ENCODE measurements around the gene GALNT7.

The GALNT7 gene

DNA sequence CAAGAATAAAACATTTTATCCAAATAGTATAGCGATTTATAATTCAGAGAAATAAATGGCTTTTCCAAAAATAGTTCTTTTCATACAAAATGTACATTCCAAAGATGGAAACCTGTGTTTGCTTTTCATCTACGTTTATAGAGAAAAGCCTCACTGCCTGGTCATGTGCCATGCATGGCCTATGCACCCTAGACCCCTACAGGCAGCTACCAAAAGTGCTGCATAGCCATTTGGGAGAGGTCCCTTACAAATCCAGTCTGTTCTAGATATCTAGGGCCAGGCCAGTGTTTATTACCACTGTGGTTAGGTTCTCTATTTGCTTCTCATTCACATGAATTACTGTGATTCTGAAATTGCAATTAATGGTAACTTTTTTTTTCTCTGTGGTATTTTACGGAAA, 148.4 kb downstream of the GALNT7 start:
- no peak for DNase-seq

DNA sequence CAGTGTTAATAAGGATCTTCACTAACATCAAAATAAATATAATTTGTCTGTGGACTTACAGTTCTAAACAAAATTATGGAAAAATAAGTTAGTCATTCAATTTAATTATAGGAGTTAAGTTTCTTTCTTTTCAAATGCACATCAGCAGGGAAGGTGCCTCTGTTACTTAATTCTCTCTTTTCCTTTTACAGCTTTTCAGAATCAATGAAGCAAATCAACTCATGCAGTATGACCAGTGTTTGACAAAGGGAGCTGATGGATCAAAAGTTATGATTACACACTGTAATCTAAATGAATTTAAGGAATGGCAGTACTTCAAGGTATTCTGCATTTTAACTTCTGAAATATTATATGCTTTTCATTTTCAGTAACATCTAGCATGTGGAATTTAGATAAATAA, 149.6 kb downstream of the GALNT7 start:
- DNase-seq = no peak

- no peak for DNase-seq
Measured at GRCh38 chr4:173318648-173319211, 150.1 kb downstream of the GALNT7 start.

DNA sequence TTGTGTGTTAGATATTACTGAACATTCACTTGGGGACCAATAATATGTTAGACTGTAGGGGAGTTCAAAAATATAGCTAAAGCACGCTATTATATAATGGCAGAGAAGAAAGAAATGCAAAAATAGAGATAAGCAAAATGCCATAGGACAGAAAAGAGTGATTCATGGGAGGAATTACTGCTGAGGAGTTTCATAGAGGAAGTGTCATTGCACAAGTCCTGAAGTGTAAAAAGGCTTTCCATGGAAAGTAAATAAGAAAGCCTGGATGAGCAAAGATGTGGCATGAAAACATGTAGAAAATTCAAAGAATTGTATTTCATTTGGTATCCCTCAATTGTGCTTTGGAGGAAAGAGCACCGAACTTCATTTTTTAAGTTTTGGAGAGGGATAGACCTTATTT, 151.1 kb downstream of the GALNT7 start:
- no peak for DNase-seq

- DNase-seq = no peak
Measured at GRCh38 chr4:173325007-173325736, 156.6 kb downstream of the GALNT7 start.

DNA sequence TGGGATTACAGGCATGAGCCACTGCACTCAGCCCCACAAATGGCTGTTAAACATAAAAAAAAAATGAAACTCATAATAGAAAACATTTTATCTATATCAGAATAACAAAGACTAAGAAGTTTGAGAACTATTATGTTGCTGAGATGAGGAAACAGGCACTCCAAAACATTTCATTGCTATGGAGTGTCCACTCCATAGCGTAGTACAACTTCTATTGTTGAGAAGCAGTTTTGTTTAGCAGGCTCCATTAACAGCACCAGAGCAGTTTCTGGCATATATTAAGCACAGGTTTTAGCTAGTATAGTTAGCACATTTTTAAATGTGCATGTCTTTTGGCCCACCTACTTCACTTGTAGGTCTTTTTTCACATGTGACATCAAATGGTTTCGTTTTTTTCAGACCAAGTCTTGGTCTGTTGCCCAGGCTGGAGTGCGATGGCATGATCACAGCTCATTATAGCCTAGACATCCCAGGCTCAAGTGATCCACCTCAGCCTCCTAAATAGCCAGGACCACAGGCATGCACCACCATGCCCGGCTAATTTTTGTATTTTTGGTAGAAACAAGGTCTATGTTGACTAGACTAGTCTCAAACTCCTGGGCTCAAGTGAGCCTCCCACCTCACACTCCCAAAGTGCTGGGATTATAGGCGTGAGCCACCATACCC, 159.8 kb downstream of the GALNT7 start:
- no peak for DNase-seq

DNA sequence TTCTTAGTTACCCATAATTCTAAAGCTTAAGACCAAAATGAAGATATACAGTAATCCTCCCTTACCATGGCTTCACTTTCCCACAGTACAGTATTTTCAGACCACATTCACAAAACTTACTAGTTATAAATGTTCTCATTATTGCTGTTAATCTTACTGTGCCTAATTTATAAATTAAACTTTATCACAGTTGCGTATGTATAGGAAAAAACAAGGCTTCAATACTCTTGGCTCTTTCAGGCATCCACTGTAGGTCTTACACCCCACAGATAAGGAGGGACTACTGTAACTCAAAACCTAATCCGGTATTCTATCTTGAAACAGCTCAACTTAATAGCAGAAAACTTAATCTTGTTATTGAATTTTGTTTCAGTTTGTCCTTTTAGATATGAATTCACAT, 162.0 kb downstream of the GALNT7 start:
- no peak for DNase-seq

GRCh38 chr4:173332021-173332487, 163.4 kb downstream of the GALNT7 start:
- no peak for DNase-seq

DNA sequence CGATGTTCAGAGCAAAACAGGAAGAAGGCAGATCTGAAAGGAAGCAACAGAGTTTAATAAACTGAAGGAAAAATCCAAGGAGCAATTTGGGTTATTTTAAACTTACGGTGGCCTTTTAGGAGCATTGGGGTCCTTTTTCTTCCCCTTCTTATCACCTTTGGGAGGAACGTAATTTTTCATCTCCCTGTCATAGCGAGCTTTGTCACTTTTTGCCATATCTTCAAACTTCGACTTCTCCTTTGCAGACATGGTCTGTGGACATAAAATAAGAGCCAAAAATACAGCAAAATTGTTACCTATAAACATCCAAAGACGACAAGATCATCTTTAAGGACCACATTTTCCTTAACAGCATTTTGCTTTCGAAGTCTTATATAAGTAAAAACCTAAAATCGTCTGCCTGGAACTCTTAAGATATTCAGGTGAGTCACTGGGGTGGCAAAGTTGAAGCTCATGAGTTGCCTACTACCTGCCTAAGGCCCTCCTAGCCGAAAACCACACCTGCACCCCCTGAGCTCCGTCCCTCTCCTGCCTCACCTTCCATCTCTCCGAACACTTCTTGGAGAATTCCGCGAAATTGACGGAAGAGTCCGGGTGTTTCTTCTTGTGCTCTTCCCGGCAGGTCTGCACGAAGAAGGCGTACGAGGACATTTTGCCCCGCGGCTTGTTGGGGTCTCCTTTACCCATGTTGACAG, 164.5 kb downstream of the GALNT7 start:
- DNase-seq = no peak

- DNase-seq = no peak
Measured at GRCh38 chr4:173333658-173334084, 165.1 kb downstream of the GALNT7 start.

- DNase-seq = peak; percentile 98 to 100
Measured at GRCh38 chr4:173334085-173334890, 165.7 kb downstream of the GALNT7 start, which contains the start of gene HMGB2. HMGB2 (minus strand) TSS chr4:173334358; CDS start chr4:173333649, 709 bp downstream.

GRCh38 chr4:173334891-173335752, 166.5 kb downstream of the GALNT7 start:
- no peak for DNase-seq

GRCh38 chr4:173337463-173337862, 168.9 kb downstream of the GALNT7 start:
- DNase-seq = no peak

- DNase-seq = no peak
Measured at GRCh38 chr4:173343832-173344397, 175.3 kb downstream of the GALNT7 start.

- DNase-seq = no peak
Measured at GRCh38 chr4:173345648-173346047, 177.0 kb downstream of the GALNT7 start.

- no peak for DNase-seq
Measured at GRCh38 chr4:173346074-173346473, 177.5 kb downstream of the GALNT7 start.

DNA sequence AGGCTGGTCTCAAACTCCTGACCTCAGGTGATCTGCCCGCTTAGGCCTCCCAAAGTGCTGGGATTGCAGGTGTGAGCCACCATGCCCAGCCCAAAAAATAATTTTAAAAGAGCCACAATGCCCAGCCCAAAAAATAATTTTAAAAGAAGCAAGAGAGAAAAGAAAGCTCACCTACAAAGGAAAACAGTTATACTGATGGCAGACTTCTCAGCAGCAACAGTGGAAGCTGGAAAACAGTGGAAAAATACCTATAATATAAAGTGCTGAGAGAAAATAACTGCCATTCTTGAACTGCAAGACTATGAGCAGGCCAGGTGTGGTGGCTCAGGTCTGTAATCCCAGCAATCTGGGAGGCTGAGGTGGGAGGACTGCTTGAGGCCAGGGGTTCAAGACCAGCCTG, 178.9 kb downstream of the GALNT7 start:
- no peak for DNase-seq

GRCh38 chr4:173357939-173358338, 189.3 kb downstream of the GALNT7 start:
- no peak for DNase-seq

DNA sequence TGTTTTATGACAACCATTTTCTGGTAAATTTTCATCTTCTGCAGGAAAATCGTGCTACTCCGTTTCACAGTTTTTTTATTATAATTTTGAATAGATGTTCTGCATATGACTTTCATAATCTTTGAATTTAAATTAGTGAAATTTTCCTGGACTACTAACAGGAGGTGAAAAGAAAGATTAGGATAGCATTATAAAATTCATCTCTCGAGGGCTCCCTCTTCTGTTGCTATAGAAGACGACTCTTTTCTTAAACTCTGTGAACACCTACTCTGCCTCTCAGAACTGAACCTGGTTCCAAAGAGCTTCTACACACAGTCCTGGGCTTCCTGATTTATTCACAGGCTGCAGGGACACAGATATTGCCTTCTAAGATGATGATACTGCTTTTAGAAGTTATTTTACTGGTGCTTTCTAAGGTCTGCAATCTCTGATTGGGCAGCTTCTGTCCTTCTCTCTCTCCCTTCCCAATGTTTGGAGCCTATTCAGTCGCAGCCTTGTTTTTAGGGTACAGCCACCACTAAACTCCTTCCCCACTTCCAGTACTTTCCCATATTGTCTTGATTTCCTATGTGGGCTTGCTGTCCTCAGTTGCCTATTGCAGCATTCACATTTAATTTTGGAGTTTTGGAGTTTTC, 192.1 kb downstream of the GALNT7 start:
- DNase-seq = no peak

GRCh38 chr4:173362666-173363065, 194.1 kb downstream of the GALNT7 start:
- no peak for DNase-seq
